NCI-H2029 treated with DMSO at 0.1 percent for 48 hours (cell line): ENCODE results near the gene TEX13B.

Experiments used
- DNase-seq: peaks from one replicate; lab custom pipeline; 2025; lab: John Stamatoyannopoulos, UW

Gene TEX13B

DNA sequence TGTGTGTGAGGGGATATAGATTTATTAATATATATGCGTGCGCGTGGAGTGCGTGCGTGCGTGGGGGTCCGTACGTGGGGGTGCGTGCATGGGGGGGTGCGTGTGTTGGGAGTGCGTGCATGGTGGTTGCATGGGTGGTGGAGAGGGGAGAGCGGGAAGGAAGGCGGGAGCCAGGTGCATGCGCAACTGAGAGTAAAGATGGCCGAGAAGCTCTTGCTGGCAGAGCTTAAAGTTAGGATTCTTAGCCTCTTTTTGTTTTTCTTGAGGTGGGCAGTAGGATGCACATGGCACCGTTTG lies 45.8 kb downstream of the TEX13B start:
- no peak for DNase-seq

DNA sequence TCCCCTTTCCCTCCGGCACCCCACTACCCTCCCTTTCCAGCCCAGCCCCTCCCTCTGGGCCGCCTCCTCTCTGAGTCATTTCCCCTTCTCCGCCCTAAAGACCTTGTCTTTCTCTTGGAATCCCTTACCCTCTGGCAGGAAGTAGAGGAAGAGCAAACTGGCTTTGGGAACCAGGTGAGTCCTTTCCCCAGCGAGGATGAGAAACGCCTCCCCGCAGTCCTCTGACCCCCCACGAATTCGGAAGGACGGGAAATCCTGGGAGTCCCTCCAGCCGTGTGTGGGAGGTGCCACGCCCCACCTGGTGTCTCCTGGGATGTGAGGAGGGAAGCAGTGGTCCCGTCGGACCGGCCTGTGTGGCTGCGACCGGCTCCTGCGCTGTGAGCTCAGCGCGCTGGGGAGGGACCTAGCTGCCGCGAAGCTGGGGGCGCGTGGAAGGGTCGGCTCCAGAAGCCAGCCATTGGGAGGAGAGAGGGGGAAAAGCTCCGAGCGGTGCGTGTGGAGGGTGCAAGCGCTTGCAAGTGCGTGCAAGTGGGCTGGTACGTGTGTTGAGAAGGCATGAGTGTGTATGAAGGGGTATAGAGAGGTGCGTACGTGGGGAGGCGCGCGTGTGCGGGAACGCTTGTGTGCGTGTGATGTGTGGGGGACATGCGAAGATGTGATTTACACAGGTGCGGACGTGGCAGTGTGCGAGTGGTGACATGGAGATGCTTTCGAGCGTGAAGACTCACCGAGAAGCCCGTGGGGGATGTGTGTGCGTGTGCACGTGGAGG lies 46.3 kb downstream of the TEX13B start:
- DNase-seq, result no peak

DNA sequence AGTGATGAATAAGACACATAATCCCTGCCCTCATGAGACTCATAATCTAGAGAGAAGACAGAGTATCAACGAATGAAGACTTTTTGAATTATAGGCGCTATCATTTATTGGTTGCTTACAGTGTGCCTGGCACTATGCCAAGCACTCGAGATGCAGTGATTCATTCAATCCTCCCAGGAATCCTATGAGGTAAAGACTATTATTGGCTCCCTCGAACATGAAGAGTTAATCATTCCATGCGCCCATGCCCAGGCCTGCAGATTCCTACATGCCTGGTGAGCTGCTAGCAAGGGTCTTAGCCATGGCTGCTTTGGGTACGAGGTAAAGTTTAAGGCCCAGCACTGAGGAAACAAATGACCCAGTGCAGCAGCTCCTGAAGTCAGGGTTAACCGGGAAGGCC lies 47.0 kb downstream of the TEX13B start:
- no peak for DNase-seq

DNA sequence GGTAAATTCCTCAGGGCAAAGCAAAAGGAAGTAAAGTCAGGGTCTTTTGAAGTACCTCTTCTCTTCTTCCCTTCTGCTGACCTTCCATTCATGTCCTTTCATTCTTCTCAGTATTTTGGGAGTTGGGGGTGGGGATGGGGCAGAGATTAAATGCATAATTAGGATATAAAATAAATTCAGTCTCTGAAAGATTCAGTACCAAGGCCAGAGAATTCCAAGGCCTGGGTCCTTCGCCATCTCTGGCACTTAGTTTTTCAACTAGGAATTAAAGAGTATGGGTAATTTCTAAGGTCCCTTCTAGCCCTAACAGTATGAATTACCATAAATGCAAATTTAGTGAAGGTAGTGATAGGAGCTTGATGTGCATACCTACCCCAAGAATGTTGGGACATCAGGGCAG lies 47.9 kb downstream of the TEX13B start:
- no peak for DNase-seq
